ENCODE results near the gene MT1F. TPM values are rescaled to one million over a fixed set of nuclear protein-coding genes. Genes with fewer than 3 reads are reported as not detected.
"Not testable (repeated sequence)": the region's sequence is repeated elsewhere in the genome, so short reads cannot be mapped to it uniquely, and the experiment has no call there.

Gene MT1F
- total RNA-seq, 1 donor = 3.3 TPM

GRCh38 chr16:56617212-56618085, 40.3 kb upstream of the MT1F start:
- peaks cover 31% of the 10 kb centered on the region for H3K4me1 ChIP-seq (ENCODE audit: insufficient read depth, low read length)
- peak overlapping the region; percentile 96 for H2AFZ ChIP-seq (ENCODE audit: low read length)
- H3K27me3 ChIP-seq (ENCODE audit: insufficient read depth, low read length) = no peaks in the 10 kb centered on the region
- peak overlapping the region; percentile 56 for H3K27ac ChIP-seq (ENCODE audit: low read depth, low read length)
- H3K79me2 ChIP-seq (ENCODE audit: insufficient read depth, low read length) = no peaks in the 10 kb centered on the region
- H3K36me3 ChIP-seq (ENCODE audit: insufficient read depth, low read length) = no peaks in the 10 kb centered on the region
- H3K4me3 ChIP-seq (ENCODE audit: insufficient read depth, low read length) = peak overlapping the region; percentile 69
- H3K4me2 ChIP-seq (ENCODE audit: insufficient read depth, low read length) = peak overlapping the region; percentile 89
- TF ChIP-seq, protein P1, sequence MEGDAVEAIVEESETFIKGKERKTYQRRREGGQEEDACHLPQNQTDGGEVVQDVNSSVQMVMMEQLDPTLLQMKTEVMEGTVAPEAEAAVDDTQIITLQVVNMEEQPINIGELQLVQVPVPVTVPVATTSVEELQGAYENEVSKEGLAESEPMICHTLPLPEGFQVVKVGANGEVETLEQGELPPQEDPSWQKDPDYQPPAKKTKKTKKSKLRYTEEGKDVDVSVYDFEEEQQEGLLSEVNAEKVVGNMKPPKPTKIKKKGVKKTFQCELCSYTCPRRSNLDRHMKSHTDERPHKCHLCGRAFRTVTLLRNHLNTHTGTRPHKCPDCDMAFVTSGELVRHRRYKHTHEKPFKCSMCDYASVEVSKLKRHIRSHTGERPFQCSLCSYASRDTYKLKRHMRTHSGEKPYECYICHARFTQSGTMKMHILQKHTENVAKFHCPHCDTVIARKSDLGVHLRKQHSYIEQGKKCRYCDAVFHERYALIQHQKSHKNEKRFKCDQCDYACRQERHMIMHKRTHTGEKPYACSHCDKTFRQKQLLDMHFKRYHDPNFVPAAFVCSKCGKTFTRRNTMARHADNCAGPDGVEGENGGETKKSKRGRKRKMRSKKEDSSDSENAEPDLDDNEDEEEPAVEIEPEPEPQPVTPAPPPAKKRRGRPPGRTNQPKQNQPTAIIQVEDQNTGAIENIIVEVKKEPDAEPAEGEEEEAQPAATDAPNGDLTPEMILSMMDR (IDR thresholded peaks at IDR 0.05; ENCODE audit: extremely low read depth, low read depth, low read length) = no peak
- H3K9me3 ChIP-seq (ENCODE audit: low read depth, low read length) = no peaks in the 10 kb centered on the region
- H4K20me1 ChIP-seq (ENCODE audit: insufficient read depth, low read length) = no peaks in the 10 kb centered on the region
- DNase-seq (ENCODE audit: insufficient read length, low spot score, missing footprints) = peak; percentile 88

- TF ChIP-seq, protein P1 (IDR thresholded peaks at IDR 0.05; ENCODE audit: extremely low read depth, low read depth, low read length) = no peak
- Histone ChIP-seq H3K4me3 (ENCODE audit: insufficient read depth, low read length) (no peak overlapping the region), H4K20me1 (ENCODE audit: insufficient read depth, low read length) (no peaks in the 10 kb centered on the region), H3K4me1 (ENCODE audit: insufficient read depth, low read length) (peaks cover 27% of the 10 kb centered on the region), H2AFZ (ENCODE audit: low read length) (no peak overlapping the region), H3K27ac (ENCODE audit: low read depth, low read length) (no peak overlapping the region), H3K36me3 (ENCODE audit: insufficient read depth, low read length) (no peaks in the 10 kb centered on the region), H3K27me3 (ENCODE audit: insufficient read depth, low read length) (no peaks in the 10 kb centered on the region), H3K9me3 (ENCODE audit: low read depth, low read length) (no peaks in the 10 kb centered on the region), H3K4me2 (ENCODE audit: insufficient read depth, low read length) (peak overlapping the region; percentile 89), H3K79me2 (ENCODE audit: insufficient read depth, low read length) (no peaks in the 10 kb centered on the region)
- DNase-seq (ENCODE audit: insufficient read length, low spot score, missing footprints) = no peak
Observed at GRCh38 chr16:56618138-56618537, 39.6 kb upstream of the MT1F start.

GRCh38 chr16:56620339-56620897, 37.3 kb upstream of the MT1F start:
- Histone ChIP-seq H3K4me2 (ENCODE audit: insufficient read depth, low read length) (no peak overlapping the region), H3K27me3 (ENCODE audit: insufficient read depth, low read length) (no peaks in the 10 kb centered on the region), H4K20me1 (ENCODE audit: insufficient read depth, low read length) (no peaks in the 10 kb centered on the region), H3K4me3 (ENCODE audit: insufficient read depth, low read length) (no peak overlapping the region), H3K36me3 (ENCODE audit: insufficient read depth, low read length) (no peaks in the 10 kb centered on the region), H3K4me1 (ENCODE audit: insufficient read depth, low read length) (peaks cover 8% of the 10 kb centered on the region), H3K27ac (ENCODE audit: low read depth, low read length) (no peak overlapping the region), H2AFZ (ENCODE audit: low read length) (no peak overlapping the region), H3K79me2 (ENCODE audit: insufficient read depth, low read length) (peaks cover 5% of the 10 kb centered on the region), H3K9me3 (ENCODE audit: low read depth, low read length) (no peaks in the 10 kb centered on the region)
- no peak for DNase-seq (ENCODE audit: insufficient read length, low spot score, missing footprints)
- TF ChIP-seq, protein P1 (IDR thresholded peaks at IDR 0.05; ENCODE audit: extremely low read depth, low read depth, low read length) = no peak

- H3K27me3 ChIP-seq (ENCODE audit: insufficient read depth, low read length); H3K27ac ChIP-seq (ENCODE audit: low read depth, low read length); H2AFZ ChIP-seq (ENCODE audit: low read length); H3K9me3 ChIP-seq (ENCODE audit: low read depth, low read length); H3K4me3 ChIP-seq (ENCODE audit: insufficient read depth, low read length); H4K20me1 ChIP-seq (ENCODE audit: insufficient read depth, low read length); H3K36me3 ChIP-seq (ENCODE audit: insufficient read depth, low read length); H3K4me2 ChIP-seq (ENCODE audit: insufficient read depth, low read length); DNase-seq (ENCODE audit: insufficient read length, low spot score, missing footprints): not testable (repeated sequence)
- Histone ChIP-seq H3K4me1 (ENCODE audit: insufficient read depth, low read length) (peaks cover 16% of the 10 kb centered on the region), H3K79me2 (ENCODE audit: insufficient read depth, low read length) (peaks cover 17% of the 10 kb centered on the region)
Observed at GRCh38 chr16:56621665-56622445, 35.9 kb upstream of the MT1F start.

- H3K4me3 ChIP-seq (ENCODE audit: insufficient read depth, low read length); H3K36me3 ChIP-seq (ENCODE audit: insufficient read depth, low read length); H3K4me2 ChIP-seq (ENCODE audit: insufficient read depth, low read length); H3K27me3 ChIP-seq (ENCODE audit: insufficient read depth, low read length); H3K27ac ChIP-seq (ENCODE audit: low read depth, low read length); DNase-seq (ENCODE audit: insufficient read length, low spot score, missing footprints); H2AFZ ChIP-seq (ENCODE audit: low read length); H3K9me3 ChIP-seq (ENCODE audit: low read depth, low read length); H4K20me1 ChIP-seq (ENCODE audit: insufficient read depth, low read length): not testable (repeated sequence)
- Histone ChIP-seq H3K4me1 (ENCODE audit: insufficient read depth, low read length) (peaks cover 13% of the 10 kb centered on the region), H3K79me2 (ENCODE audit: insufficient read depth, low read length) (peaks cover 17% of the 10 kb centered on the region)
Observed at GRCh38 chr16:56623184-56623583, 34.6 kb upstream of the MT1F start.
